ENCODE data around the gene ALPK1.

ALPK1 gene

GRCh38 chr4:112377594-112378242 is 80.5 kb downstream of the ALPK1 start:
- DNase-seq (ENCODE audit: extremely low read depth, insufficient read length), result no peak

DNA sequence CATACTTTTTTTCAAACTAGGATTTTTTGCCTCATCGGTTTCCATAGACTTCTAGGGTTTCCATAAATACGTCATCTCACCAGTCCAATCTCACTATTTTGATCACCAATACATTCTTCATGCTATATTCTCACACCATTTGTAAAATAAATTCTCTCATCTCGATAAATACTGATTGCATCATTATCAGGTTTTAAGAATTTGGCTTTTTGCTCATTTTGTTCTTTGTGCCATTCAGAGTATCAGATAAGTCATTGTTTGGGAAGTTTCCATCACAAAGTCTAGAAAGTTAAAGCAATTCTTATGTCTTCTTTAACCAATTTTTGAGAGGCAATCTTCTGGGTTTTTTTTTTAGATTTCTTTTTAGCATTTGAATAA is 81.1 kb downstream of the ALPK1 start:
- no peak for DNase-seq (ENCODE audit: extremely low read depth, insufficient read length)
- no peaks in the 10 kb centered on the region for H3K36me3 ChIP-seq (ENCODE audit: control insufficient read depth, insufficient read depth, low read length)
- TF ChIP-seq, protein P1, sequence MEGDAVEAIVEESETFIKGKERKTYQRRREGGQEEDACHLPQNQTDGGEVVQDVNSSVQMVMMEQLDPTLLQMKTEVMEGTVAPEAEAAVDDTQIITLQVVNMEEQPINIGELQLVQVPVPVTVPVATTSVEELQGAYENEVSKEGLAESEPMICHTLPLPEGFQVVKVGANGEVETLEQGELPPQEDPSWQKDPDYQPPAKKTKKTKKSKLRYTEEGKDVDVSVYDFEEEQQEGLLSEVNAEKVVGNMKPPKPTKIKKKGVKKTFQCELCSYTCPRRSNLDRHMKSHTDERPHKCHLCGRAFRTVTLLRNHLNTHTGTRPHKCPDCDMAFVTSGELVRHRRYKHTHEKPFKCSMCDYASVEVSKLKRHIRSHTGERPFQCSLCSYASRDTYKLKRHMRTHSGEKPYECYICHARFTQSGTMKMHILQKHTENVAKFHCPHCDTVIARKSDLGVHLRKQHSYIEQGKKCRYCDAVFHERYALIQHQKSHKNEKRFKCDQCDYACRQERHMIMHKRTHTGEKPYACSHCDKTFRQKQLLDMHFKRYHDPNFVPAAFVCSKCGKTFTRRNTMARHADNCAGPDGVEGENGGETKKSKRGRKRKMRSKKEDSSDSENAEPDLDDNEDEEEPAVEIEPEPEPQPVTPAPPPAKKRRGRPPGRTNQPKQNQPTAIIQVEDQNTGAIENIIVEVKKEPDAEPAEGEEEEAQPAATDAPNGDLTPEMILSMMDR (IDR thresholded peaks at IDR 0.05; ENCODE audit: insufficient read depth, low read length, poor library complexity, severe bottlenecking), result no peak
- no peaks in the 10 kb centered on the region for H3K27me3 ChIP-seq (replicated peaks; ENCODE audit: control insufficient read depth, insufficient read depth, low read length)
- no peak overlapping the region for H3K4me3 ChIP-seq (replicated peaks; ENCODE audit: low read depth, low read length)

More at GRCh38 chr4:112377594-112378242, 80.5 kb downstream of the ALPK1 start:
- H3K36me3 ChIP-seq (ENCODE audit: control insufficient read depth, insufficient read depth, low read length), result no peaks in the 10 kb centered on the region
- H3K27me3 ChIP-seq (replicated peaks; ENCODE audit: control insufficient read depth, insufficient read depth, low read length), result no peaks in the 10 kb centered on the region
- no peak overlapping the region for H3K4me3 ChIP-seq (replicated peaks; ENCODE audit: low read depth, low read length)
- TF ChIP-seq, protein P1 (IDR thresholded peaks at IDR 0.05; ENCODE audit: insufficient read depth, low read length, poor library complexity, severe bottlenecking), result no peak

DNA sequence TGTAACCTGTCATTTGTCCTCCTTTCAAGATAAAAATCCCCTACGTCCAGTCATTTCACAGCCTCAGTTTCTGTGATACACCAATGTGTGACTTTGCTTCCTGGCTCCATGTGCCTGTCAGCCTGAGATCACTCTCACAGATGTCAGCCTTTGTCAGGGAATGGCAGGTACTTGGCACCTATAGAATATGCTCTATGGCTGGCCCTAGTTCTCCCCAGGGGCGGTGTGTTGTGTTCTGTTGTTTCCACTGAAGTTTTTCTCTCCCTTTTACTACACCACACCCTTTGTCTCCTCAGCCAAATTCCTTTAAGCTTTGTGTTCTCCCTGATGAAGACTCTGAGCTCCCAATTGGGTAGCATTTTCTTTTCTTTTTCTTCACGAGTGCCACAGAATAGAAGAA is 81.7 kb downstream of the ALPK1 start:
- Histone ChIP-seq H3K27me3 (replicated peaks; ENCODE audit: control insufficient read depth, insufficient read depth, low read length) (no peaks in the 10 kb centered on the region), H3K36me3 (ENCODE audit: control insufficient read depth, insufficient read depth, low read length) (no peaks in the 10 kb centered on the region), H3K4me3 (replicated peaks; ENCODE audit: low read depth, low read length) (no peak overlapping the region)
- DNase-seq (ENCODE audit: extremely low read depth, insufficient read length), result no peak
- TF ChIP-seq, protein P1 (IDR thresholded peaks at IDR 0.05; ENCODE audit: insufficient read depth, low read length, poor library complexity, severe bottlenecking), result no peak

- Histone ChIP-seq H3K27me3 (replicated peaks; ENCODE audit: control insufficient read depth, insufficient read depth, low read length) (no peaks in the 10 kb centered on the region), H3K4me3 (replicated peaks; ENCODE audit: low read depth, low read length) (no peak overlapping the region), H3K36me3 (ENCODE audit: control insufficient read depth, insufficient read depth, low read length) (no peaks in the 10 kb centered on the region)
- TF ChIP-seq, protein P1 (IDR thresholded peaks at IDR 0.05; ENCODE audit: insufficient read depth, low read length, poor library complexity, severe bottlenecking), result no peak
- no peak for DNase-seq (ENCODE audit: extremely low read depth, insufficient read length)
These were observed 82.1 kb downstream of the ALPK1 start for GRCh38 chr4:112379306-112379705.

- Histone ChIP-seq H3K4me3 (replicated peaks; ENCODE audit: low read depth, low read length) (no peak overlapping the region), H3K27me3 (replicated peaks; ENCODE audit: control insufficient read depth, insufficient read depth, low read length) (no peaks in the 10 kb centered on the region), H3K36me3 (ENCODE audit: control insufficient read depth, insufficient read depth, low read length) (no peaks in the 10 kb centered on the region)
- DNase-seq (ENCODE audit: extremely low read depth, insufficient read length), result no peak
- TF ChIP-seq, protein P1 (IDR thresholded peaks at IDR 0.05; ENCODE audit: insufficient read depth, low read length, poor library complexity, severe bottlenecking), result no peak
These were observed 85.0 kb downstream of the ALPK1 start for GRCh38 chr4:112381996-112382692.

Data from GM06990 (cell line).